HEK293 (cell line): ENCODE measurements around the gene IFITM1.

Experiments used
- BCL11A ChIP-seq: fragments of 450-650 bp; formaldehyde crosslinking; IDR thresholded peaks from 2 replicates; pipeline ENCODE4 v1.5.1; 2016; ENCODE audit warnings: low read depth, missing biosample characterization, missing genetic modification characterization
- KLF9 ChIP-seq: fragments of 450-650 bp; formaldehyde crosslinking; IDR thresholded peaks from 2 replicates; pipeline ENCODE4 v1.5.1; 2016; ENCODE audit warnings: missing biosample characterization, missing genetic modification characterization, low read depth
- MYNN ChIP-seq: fragments of 450-650 bp; formaldehyde crosslinking; IDR thresholded peaks from 2 replicates; pipeline ENCODE4 v1.5.1; 2016; ENCODE audit warnings: missing biosample characterization, missing genetic modification characterization, borderline replicate concordance
- OSR2 ChIP-seq: fragments of 450-650 bp; formaldehyde crosslinking; IDR thresholded peaks from 2 replicates; pipeline ENCODE4 v1.5.1; 2016; ENCODE audit warnings: missing biosample characterization, missing genetic modification characterization
- REPIN1 ChIP-seq: fragments of 450-650 bp; formaldehyde crosslinking; IDR thresholded peaks from 2 replicates; pipeline ENCODE4 v1.5.1; 2017; ENCODE audit warnings: missing biosample characterization, missing genetic modification characterization, low read depth
- SCRT2 ChIP-seq: fragments of 450-650 bp; formaldehyde crosslinking; IDR thresholded peaks from 2 replicates; pipeline ENCODE4 v1.5.1; 2016; ENCODE audit warnings: missing biosample characterization, missing genetic modification characterization
- ZNF138 ChIP-seq: fragments of 450-650 bp; formaldehyde crosslinking; IDR thresholded peaks from 2 replicates; pipeline ENCODE4 v1.5.1; 2016; ENCODE audit warnings: missing biosample characterization, missing genetic modification characterization, borderline replicate concordance
- ZNF146 ChIP-seq: fragments of 450-650 bp; formaldehyde crosslinking; IDR thresholded peaks from 2 replicates; pipeline ENCODE4 v1.5.1; 2016; ENCODE audit warnings: missing biosample characterization, missing genetic modification characterization
- ZNF664 ChIP-seq: fragments of 450-650 bp; formaldehyde crosslinking; IDR thresholded peaks from 2 replicates; pipeline ENCODE4 v1.5.1; 2016; ENCODE audit warnings: missing biosample characterization, missing genetic modification characterization
- ZNF701 ChIP-seq: fragments of 450-650 bp; formaldehyde crosslinking; IDR thresholded peaks from 2 replicates; pipeline ENCODE4 v1.5.1; 2016; ENCODE audit warnings: missing biosample characterization, missing genetic modification characterization
- TF ChIP-seq, protein P1 (sequence below): fragments of 450-650 bp; formaldehyde crosslinking; IDR thresholded peaks from 2 replicates; pipeline ENCODE4 v1.5.1; 2017; ENCODE audit warnings: missing biosample characterization, missing genetic modification characterization
- TF ChIP-seq, protein P2 (sequence below): fragments of 450-650 bp; formaldehyde crosslinking; IDR thresholded peaks from 2 replicates; pipeline ENCODE4 v1.5.1; 2016; ENCODE audit warnings: missing biosample characterization, missing genetic modification characterization
- TF ChIP-seq, protein P3 (sequence below): fragments of 450-650 bp; formaldehyde crosslinking; IDR thresholded peaks from 2 replicates; pipeline ENCODE4 v1.5.1; 2016; ENCODE audit warnings: missing biosample characterization, missing genetic modification characterization
- TF ChIP-seq, protein P4 (sequence below): fragments of 450-650 bp; formaldehyde crosslinking; IDR thresholded peaks from 2 replicates; pipeline ENCODE4 v1.5.1; 2017; ENCODE audit warnings: missing biosample characterization, mild to moderate bottlenecking, missing genetic modification characterization, moderate library complexity

DNA sequence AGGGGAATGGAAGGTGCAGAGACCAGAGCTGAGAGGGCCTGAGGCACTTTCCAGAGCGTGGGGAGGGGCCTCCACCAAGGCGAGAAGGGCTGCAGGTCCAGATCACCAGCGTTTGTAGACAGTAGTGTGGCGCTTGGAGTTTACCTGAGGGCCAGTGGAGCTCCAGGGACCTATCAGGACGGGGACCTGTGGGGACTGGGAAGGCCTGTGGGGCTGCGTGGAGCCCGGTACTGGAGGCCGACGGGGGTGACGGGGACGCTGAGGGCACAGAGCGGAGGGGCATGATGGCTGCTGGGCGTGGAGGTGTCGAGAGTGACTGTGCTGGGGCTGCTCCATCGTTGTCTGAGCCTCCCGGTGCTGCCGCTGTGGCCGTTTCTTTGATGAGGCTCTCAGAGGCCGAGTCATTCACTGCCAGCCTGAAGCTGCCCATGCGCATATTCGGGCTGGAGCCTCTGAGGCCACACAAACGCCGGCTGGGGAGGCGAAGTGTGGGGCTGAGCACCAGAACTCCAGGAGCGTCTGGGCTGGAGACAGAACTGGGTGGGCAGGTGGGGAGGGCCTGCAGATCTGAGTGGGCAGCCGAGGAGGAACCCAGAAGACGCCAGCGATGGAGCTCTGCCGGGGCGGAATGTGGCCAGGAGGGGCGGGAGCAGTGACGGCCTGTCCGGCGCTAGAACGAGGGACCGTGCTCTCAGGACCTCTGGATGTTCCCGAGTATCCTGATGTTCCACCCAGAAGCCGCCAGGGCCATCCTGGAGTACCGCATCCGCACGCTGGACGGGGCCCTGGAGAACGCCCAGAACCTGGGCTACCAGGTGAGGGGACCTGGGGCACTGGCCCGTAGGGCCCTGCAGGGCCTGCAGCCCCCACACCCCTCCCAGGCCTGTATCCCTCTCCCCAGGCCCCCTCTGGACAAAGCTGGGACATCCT lies 22.3 kb upstream of the IFITM1 start:
- TF ChIP-seq REPIN1 (tag by site-specific recombination) = no peak
- no peak for TF ChIP-seq ZNF138
- TF ChIP-seq, protein P1, sequence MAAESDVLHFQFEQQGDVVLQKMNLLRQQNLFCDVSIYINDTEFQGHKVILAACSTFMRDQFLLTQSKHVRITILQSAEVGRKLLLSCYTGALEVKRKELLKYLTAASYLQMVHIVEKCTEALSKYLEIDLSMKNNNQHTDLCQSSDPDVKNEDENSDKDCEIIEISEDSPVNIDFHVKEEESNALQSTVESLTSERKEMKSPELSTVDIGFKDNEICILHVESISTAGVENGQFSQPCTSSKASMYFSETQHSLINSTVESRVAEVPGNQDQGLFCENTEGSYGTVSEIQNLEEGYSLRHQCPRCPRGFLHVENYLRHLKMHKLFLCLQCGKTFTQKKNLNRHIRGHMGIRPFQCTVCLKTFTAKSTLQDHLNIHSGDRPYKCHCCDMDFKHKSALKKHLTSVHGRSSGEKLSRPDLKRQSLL = no peak
- TF ChIP-seq, protein P2, sequence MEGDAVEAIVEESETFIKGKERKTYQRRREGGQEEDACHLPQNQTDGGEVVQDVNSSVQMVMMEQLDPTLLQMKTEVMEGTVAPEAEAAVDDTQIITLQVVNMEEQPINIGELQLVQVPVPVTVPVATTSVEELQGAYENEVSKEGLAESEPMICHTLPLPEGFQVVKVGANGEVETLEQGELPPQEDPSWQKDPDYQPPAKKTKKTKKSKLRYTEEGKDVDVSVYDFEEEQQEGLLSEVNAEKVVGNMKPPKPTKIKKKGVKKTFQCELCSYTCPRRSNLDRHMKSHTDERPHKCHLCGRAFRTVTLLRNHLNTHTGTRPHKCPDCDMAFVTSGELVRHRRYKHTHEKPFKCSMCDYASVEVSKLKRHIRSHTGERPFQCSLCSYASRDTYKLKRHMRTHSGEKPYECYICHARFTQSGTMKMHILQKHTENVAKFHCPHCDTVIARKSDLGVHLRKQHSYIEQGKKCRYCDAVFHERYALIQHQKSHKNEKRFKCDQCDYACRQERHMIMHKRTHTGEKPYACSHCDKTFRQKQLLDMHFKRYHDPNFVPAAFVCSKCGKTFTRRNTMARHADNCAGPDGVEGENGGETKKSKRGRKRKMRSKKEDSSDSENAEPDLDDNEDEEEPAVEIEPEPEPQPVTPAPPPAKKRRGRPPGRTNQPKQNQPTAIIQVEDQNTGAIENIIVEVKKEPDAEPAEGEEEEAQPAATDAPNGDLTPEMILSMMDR (tag by site-specific recombination) = no peak
- TF ChIP-seq, protein P3, sequence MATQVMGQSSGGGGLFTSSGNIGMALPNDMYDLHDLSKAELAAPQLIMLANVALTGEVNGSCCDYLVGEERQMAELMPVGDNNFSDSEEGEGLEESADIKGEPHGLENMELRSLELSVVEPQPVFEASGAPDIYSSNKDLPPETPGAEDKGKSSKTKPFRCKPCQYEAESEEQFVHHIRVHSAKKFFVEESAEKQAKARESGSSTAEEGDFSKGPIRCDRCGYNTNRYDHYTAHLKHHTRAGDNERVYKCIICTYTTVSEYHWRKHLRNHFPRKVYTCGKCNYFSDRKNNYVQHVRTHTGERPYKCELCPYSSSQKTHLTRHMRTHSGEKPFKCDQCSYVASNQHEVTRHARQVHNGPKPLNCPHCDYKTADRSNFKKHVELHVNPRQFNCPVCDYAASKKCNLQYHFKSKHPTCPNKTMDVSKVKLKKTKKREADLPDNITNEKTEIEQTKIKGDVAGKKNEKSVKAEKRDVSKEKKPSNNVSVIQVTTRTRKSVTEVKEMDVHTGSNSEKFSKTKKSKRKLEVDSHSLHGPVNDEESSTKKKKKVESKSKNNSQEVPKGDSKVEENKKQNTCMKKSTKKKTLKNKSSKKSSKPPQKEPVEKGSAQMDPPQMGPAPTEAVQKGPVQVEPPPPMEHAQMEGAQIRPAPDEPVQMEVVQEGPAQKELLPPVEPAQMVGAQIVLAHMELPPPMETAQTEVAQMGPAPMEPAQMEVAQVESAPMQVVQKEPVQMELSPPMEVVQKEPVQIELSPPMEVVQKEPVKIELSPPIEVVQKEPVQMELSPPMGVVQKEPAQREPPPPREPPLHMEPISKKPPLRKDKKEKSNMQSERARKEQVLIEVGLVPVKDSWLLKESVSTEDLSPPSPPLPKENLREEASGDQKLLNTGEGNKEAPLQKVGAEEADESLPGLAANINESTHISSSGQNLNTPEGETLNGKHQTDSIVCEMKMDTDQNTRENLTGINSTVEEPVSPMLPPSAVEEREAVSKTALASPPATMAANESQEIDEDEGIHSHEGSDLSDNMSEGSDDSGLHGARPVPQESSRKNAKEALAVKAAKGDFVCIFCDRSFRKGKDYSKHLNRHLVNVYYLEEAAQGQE (tag by site-specific recombination) = no peak
- TF ChIP-seq KLF9 (tag by site-specific recombination) = no peak
- no peak for TF ChIP-seq BCL11A (tag by site-specific recombination)
- no peak for TF ChIP-seq SCRT2
- TF ChIP-seq OSR2 (tag by site-specific recombination) = no peak
- no peak for TF ChIP-seq MYNN
- no peak for TF ChIP-seq ZNF146
- TF ChIP-seq ZNF701 (tag by site-specific recombination) = no peak
- TF ChIP-seq ZNF664 = no peak
- TF ChIP-seq, protein P4, sequence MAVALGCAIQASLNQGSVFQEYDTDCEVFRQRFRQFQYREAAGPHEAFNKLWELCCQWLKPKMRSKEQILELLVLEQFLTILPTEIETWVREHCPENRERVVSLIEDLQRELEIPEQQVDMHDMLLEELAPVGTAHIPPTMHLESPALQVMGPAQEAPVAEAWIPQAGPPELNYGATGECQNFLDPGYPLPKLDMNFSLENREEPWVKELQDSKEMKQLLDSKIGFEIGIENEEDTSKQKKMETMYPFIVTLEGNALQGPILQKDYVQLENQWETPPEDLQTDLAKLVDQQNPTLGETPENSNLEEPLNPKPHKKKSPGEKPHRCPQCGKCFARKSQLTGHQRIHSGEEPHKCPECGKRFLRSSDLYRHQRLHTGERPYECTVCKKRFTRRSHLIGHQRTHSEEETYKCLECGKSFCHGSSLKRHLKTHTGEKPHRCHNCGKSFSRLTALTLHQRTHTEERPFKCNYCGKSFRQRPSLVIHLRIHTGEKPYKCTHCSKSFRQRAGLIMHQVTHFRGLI = no peak
